Neuronal stem cell (in vitro differentiated cells): Measurements from ENCODE around the gene LPCAT4. TPM values are rescaled to one million over a fixed set of nuclear protein-coding genes. Genes with fewer than 3 reads are reported as not detected.
"Not testable (repeated sequence)": the region's sequence is repeated elsewhere in the genome, so short reads cannot be mapped to it uniquely, and the experiment has no call there.

ENCODE experiments used
- DNase-seq: peaks from one replicate; pipeline ENCODE4 v3.0.0-alpha.2; 2013; ENCODE audit warnings: low spot score
- H2AFZ ChIP-seq: one replicate; pipeline ENCODE4 v1.6.1; 2013; ENCODE audit warnings: mild to moderate bottlenecking, low read length, inconsistent platforms
- H2AK5ac ChIP-seq: 2 replicates; pipeline ENCODE4 v1.6.1; 2013; ENCODE audit warnings: low read depth, mild to moderate bottlenecking, inconsistent platforms, low read length, moderate library complexity, mixed read lengths
- H2BK120ac ChIP-seq: 2 replicates; pipeline ENCODE4 v1.6.1; 2013; ENCODE audit warnings: low read depth, mild to moderate bottlenecking, inconsistent platforms, low read length, moderate library complexity, mixed read lengths
- H2BK12ac ChIP-seq: one replicate; pipeline ENCODE4 v1.6.1; 2013; ENCODE audit warnings: low read length, inconsistent platforms
- H2BK15ac ChIP-seq: 2 replicates; pipeline ENCODE4 v1.6.1; 2013; ENCODE audit warnings: mild to moderate bottlenecking, low read length, inconsistent platforms, mixed read lengths
- H2BK5ac ChIP-seq: one replicate; pipeline ENCODE4 v1.6.1; 2013; ENCODE audit warnings: inconsistent platforms, mild to moderate bottlenecking, low read length, moderate library complexity
- H3K14ac ChIP-seq: one replicate; pipeline ENCODE4 v1.6.1; 2013; ENCODE audit warnings: low read length, inconsistent platforms
- H3K18ac ChIP-seq: 2 replicates; pipeline ENCODE4 v1.6.1; 2013; ENCODE audit warnings: low read length, inconsistent platforms
- H3K23ac ChIP-seq: 2 replicates; pipeline ENCODE4 v1.6.1; 2013; ENCODE audit warnings: low read depth, mild to moderate bottlenecking, mixed read lengths, low read length, inconsistent platforms; ENCODE audit not compliant: poor library complexity
- H3K27ac ChIP-seq: replicated peaks from 3 replicates; pipeline ENCODE4 v1.5.1; 2013; ENCODE audit warnings: low read length, inconsistent platforms
- H3K27me3 ChIP-seq, 3 experiments: 2 replicates each; pipeline ENCODE4 v1.6.1; 2013; ENCODE audit warnings: low read length in 3 of 3, mild to moderate bottlenecking in 2 of 3, inconsistent platforms in 1 of 3, low read depth in 1 of 3, mixed read lengths in 1 of 3, moderate library complexity in 1 of 3; ENCODE audit not compliant: control insufficient read depth in 3 of 3, insufficient read depth in 3 of 3
- H3K36me3 ChIP-seq, 2 donors: replicated peaks in 1 of 2; 2 replicates each; pipeline ENCODE4 v1.6.1; 2013; ENCODE audit warnings: low read length in 2 of 2; ENCODE audit not compliant: control insufficient read depth in 2 of 2, insufficient read depth in 2 of 2
- H3K4ac ChIP-seq: 2 replicates; pipeline ENCODE4 v1.6.1; 2013; ENCODE audit warnings: inconsistent platforms, mild to moderate bottlenecking, low read length, moderate library complexity
- H3K4me1 ChIP-seq, 2 donors: 1 replicate in 1 of 2; 2 replicates in 1 of 2; pipeline ENCODE4 v1.6.1; 2013; ENCODE audit warnings: low read length in 2 of 2, low read depth in 1 of 2; ENCODE audit not compliant: control insufficient read depth in 2 of 2, insufficient read depth in 1 of 2
- H3K4me2 ChIP-seq: one replicate; pipeline ENCODE4 v1.6.1; 2013; ENCODE audit warnings: mild to moderate bottlenecking, low read length, inconsistent platforms; ENCODE audit not compliant: insufficient read depth, poor library complexity, severe bottlenecking
- H3K4me3 ChIP-seq, 2 donors: 2 replicates each; pipeline ENCODE4 v1.5.1; 2013; ENCODE audit warnings: low read length in 2 of 2, mild to moderate bottlenecking in 2 of 2, inconsistent platforms in 1 of 2, moderate library complexity in 1 of 2
- H3K79me1 ChIP-seq: one replicate; pipeline ENCODE4 v1.6.1; 2013; ENCODE audit warnings: low read depth, mild to moderate bottlenecking, inconsistent platforms, low read length, moderate library complexity
- H3K9ac ChIP-seq: one replicate; pipeline ENCODE4 v1.6.1; 2013; ENCODE audit warnings: mild to moderate bottlenecking, low read depth, low read length, inconsistent platforms; ENCODE audit not compliant: poor library complexity
- H3K9me3 ChIP-seq, 2 donors: replicated peaks in 1 of 2; 2 replicates each; pipeline versions ENCODE3 to v1.6.1; 2013; ENCODE audit warnings: low read length in 2 of 2, mild to moderate bottlenecking in 2 of 2, inconsistent platforms in 1 of 2, low read depth in 1 of 2, mixed read lengths in 1 of 2, moderate library complexity in 1 of 2; ENCODE audit not compliant: control insufficient read depth in 2 of 2, insufficient read depth in 1 of 2
- H4K8ac ChIP-seq: one replicate; pipeline ENCODE4 v1.6.1; 2013; ENCODE audit warnings: low read depth, mild to moderate bottlenecking, inconsistent platforms, low read length, moderate library complexity
- H4K91ac ChIP-seq: one replicate; pipeline ENCODE4 v1.6.1; 2013; ENCODE audit warnings: low read length, low read depth, mild to moderate bottlenecking, inconsistent platforms; ENCODE audit not compliant: poor library complexity
- WGBS, 2 donors: extraction: QIAGEN DNeasy Blood & Tissue Kit; methylation state at CpG; one replicate each; pipeline ENCODE4 v1.1.7; 2013; ENCODE audit warnings: missing lambda C conversion rate in 2 of 2, mixed read lengths in 1 of 2; ENCODE audit not compliant: insufficient read length in 2 of 2, insufficient replicate concordance in 1 of 2; ENCODE audit errors: extremely low coverage in 2 of 2; 5-methylcytosine and 5-hydroxymethylcytosine counted together
- polyA plus RNA-seq, 2 experiments: library from polyadenylated mRNA; stranded (reverse); fragments of 200-250 nt; gene quantifications; one replicate each; pipeline ENCODE4 v1.2.3, GENCODE V29; 2013

The LPCAT4 gene, protein sequence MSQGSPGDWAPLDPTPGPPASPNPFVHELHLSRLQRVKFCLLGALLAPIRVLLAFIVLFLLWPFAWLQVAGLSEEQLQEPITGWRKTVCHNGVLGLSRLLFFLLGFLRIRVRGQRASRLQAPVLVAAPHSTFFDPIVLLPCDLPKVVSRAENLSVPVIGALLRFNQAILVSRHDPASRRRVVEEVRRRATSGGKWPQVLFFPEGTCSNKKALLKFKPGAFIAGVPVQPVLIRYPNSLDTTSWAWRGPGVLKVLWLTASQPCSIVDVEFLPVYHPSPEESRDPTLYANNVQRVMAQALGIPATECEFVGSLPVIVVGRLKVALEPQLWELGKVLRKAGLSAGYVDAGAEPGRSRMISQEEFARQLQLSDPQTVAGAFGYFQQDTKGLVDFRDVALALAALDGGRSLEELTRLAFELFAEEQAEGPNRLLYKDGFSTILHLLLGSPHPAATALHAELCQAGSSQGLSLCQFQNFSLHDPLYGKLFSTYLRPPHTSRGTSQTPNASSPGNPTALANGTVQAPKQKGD
- polyA plus RNA-seq (2013, experiment 1 of 2): 72.2 TPM
- polyA plus RNA-seq (2013, experiment 2 of 2): 73.0 TPM

DNA sequence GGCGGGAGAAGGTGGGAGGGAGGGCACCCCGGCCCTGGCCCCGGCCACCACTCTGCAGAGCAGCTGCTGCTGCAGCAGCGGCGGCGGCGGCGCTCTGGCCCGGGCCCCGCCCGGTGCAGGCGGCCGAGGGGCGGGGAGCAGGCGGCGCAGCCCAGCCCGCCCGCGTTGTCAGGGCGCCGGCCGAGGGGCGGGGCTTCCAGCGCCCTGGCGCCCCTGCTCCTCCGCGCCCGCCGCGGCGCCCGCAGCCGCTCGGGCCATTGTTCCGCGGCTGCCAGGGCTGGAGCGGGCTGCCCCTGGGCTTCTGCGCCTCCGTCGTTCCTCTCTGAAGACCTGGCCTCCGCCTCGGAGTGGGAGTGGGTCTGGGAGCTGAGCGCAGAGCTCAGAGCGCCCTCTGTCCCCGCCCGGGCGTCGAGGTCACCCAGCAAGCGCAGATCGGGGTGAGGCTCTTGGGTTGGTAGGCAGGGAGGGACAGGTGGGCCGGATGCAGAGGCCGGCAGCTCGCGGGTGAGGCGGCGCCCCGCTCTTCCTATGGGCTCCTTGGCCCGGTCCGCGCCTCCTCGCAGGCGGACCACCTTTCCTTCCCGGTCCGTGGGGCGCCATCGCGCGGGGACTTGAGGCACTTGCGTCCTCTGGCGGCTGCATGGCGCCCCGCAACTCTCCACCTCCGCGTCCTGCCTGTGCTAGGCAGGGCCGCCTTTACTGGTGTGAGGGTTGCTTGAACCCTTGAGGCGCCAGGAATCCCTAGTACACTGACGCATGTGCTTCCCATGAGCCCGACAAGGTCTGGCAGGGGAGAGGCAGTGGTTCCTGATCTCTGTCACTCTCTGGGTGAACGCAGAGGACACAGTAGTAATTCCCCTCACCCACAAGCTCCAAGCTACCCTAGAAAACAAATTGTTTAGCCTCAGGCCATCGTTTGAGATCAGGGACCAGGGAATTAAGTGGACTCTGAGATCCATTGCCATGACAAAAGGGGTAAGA lies at the start of gene LPCAT4:
Gene LPCAT4 (minus strand): TSS at position 96 of the 981 bp plus-strand sequence. CDS start 96 bp downstream, outside the sequence.
- H3K27me3 ChIP-seq: no peaks in the 10 kb centered on the region

DNA sequence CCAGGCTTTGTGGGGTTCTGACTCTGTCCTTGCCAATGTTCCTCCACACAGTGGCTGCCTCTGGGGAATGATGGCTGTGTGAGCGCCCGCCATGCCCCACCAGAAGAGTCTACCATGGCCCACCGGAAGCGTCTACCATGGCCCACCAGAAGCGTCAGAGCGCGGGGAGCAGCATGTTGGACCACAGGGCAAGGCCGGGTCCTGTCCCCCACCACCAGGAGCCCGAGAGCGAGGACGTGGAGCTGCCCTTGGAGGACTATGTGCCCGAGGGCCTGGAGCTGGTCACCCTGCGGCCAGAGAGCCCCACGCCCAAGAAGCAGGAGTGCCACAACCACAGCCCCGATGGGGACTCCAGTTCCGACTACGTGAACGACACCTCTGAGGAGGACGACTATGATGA lies 42.5 kb upstream of the LPCAT4 start:
- not testable (repeated sequence) for H3K9ac ChIP-seq, H2AFZ ChIP-seq, H3K9me3 ChIP-seq, H2BK15ac ChIP-seq, H3K27me3 ChIP-seq, H4K91ac ChIP-seq, H3K27ac ChIP-seq, H3K4me3 ChIP-seq, H3K4me1 ChIP-seq, H2BK5ac ChIP-seq, H2BK12ac ChIP-seq, H2AK5ac ChIP-seq, H3K4me2 ChIP-seq, H3K79me1 ChIP-seq, H3K36me3 ChIP-seq, H3K18ac ChIP-seq, H3K4ac ChIP-seq, H4K8ac ChIP-seq, H2BK120ac ChIP-seq, H3K23ac ChIP-seq, H3K14ac ChIP-seq, DNase-seq
- WGBS, 2 donors: no CpG with 5 or more reads among the region's 19 CpGs

More for the DNA sequence above, at the start of gene LPCAT4:
- Histone ChIP-seq H3K27ac (peak within 1 kb of the TSS; percentile 100), H3K9ac (peak within 1 kb of the TSS; percentile 97), H2AK5ac (peak within 1 kb of the TSS; percentile 88), H4K8ac (peak within 1 kb of the TSS; percentile 74), H3K4me1 (peaks cover 8 to 12% of the 10 kb centered on the region in 2 donors), H3K79me1 (peaks cover 4% of the 10 kb centered on the region), H3K4me2 (peak within 1 kb of the TSS; percentile 95), H3K14ac (peak within 1 kb of the TSS; percentile 87), H4K91ac (peak within 1 kb of the TSS; percentile 76), H3K4ac (peak within 1 kb of the TSS; percentile 98), H3K18ac (peak within 1 kb of the TSS; percentile 100), H3K9me3 (peaks cover 1 to 3% of the 10 kb centered on the region in 2 donors), H3K4me3 (peak within 1 kb of the TSS; percentile 89 to 98), H2AFZ (peak within 1 kb of the TSS; percentile 100), H3K36me3 (peaks cover 12 to 16% of the 10 kb centered on the region in 2 donors), H2BK120ac (peak within 1 kb of the TSS; percentile 96), H3K23ac (peak within 1 kb of the TSS; percentile 93), H2BK12ac (no peak within 1 kb of the TSS), H2BK5ac (peak within 1 kb of the TSS; percentile 97), H2BK15ac (peak within 1 kb of the TSS; percentile 84)
- DNase-seq: peak; percentile 81
- WGBS, 2 donors: no CpG with 5 or more reads among the region's 80 CpGs

DNA sequence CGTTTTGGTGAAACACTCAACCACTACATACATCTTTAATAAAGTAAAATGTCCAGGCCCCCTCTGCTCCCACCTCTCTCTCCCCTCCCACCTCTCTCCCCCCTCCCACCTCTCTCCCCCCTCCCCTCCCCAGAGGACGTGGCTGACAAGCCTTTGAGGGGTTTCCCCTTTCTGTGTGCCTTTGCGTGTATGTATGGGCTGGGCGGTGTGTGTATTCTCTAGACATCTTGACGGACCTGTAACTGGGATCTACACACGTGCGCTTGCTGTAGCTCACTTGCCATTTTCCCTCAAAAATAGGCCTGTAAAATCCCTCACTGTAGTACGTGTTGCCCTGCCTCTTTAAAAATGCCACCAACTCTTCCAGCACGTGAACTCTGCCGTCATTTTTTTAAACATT lies 42.0 kb upstream of the LPCAT4 start:
- not testable (repeated sequence) for H4K91ac ChIP-seq, H3K4me3 ChIP-seq, H3K27ac ChIP-seq, H2BK15ac ChIP-seq, H3K4me2 ChIP-seq, H2BK120ac ChIP-seq, H3K9me3 ChIP-seq, H3K4me1 ChIP-seq, H2BK5ac ChIP-seq, H2BK12ac ChIP-seq, H3K27me3 ChIP-seq, H2AK5ac ChIP-seq, H3K9ac ChIP-seq, H3K18ac ChIP-seq, H3K23ac ChIP-seq, H3K14ac ChIP-seq, H3K79me1 ChIP-seq, DNase-seq, H4K8ac ChIP-seq, H3K4ac ChIP-seq, H2AFZ ChIP-seq, H3K36me3 ChIP-seq
- no CpG with 5 or more reads among the region's 10 CpGs for WGBS, 2 donors
